ENCODE measurements around the gene MCF2L2.
"Not testable (repeated sequence)": the region's sequence is repeated elsewhere in the genome, so short reads cannot be mapped to it uniquely, and the experiment has no call there.

The MCF2L2 gene

GRCh38 chr3:183182732-183183610, 245.4 kb downstream of the MCF2L2 start:
- Histone ChIP-seq H3K36me3 (ENCODE audit: control insufficient read depth, insufficient read depth, low read length) (no peaks in the 10 kb centered on the region), H3K27ac (ENCODE audit: low read depth, low read length) (no peak overlapping the region), H3K9me3 (ENCODE audit: control insufficient read depth, insufficient read depth, low read depth, low read length) (no peaks in the 10 kb centered on the region), H3K27me3 (ENCODE audit: control insufficient read depth, insufficient read depth, low read length) (peaks cover 31% of the 10 kb centered on the region), H3K4me3 (ENCODE audit: low read depth, low read length) (no peak overlapping the region), H3K9ac (ENCODE audit: low read length) (no peak overlapping the region), H3K4me1 (ENCODE audit: control insufficient read depth, insufficient read depth, low read length) (peaks cover 12% of the 10 kb centered on the region)

GRCh38 chr3:183182073-183182472, 246.3 kb downstream of the MCF2L2 start:
- Histone ChIP-seq H3K36me3 (ENCODE audit: control insufficient read depth, insufficient read depth, low read length) (no peaks in the 10 kb centered on the region), H3K27ac (ENCODE audit: low read depth, low read length) (no peak overlapping the region), H3K4me1 (ENCODE audit: control insufficient read depth, insufficient read depth, low read length) (peaks cover 12% of the 10 kb centered on the region), H3K4me3 (ENCODE audit: low read depth, low read length) (no peak overlapping the region), H3K27me3 (ENCODE audit: control insufficient read depth, insufficient read depth, low read length) (peaks cover 35% of the 10 kb centered on the region), H3K9me3 (ENCODE audit: control insufficient read depth, insufficient read depth, low read depth, low read length) (no peaks in the 10 kb centered on the region), H3K9ac (ENCODE audit: low read length) (no peak overlapping the region)

- Histone ChIP-seq H3K9me3 (ENCODE audit: control insufficient read depth, insufficient read depth, low read depth, low read length) (no peaks in the 10 kb centered on the region), H3K27me3 (ENCODE audit: control insufficient read depth, insufficient read depth, low read length) (peaks cover 37% of the 10 kb centered on the region), H3K36me3 (ENCODE audit: control insufficient read depth, insufficient read depth, low read length) (no peaks in the 10 kb centered on the region), H3K4me1 (ENCODE audit: control insufficient read depth, insufficient read depth, low read length) (peaks cover 12% of the 10 kb centered on the region), H3K4me3 (ENCODE audit: low read depth, low read length) (no peak overlapping the region), H3K9ac (ENCODE audit: low read length) (no peak overlapping the region), H3K27ac (ENCODE audit: low read depth, low read length) (no peak overlapping the region)
Measured at GRCh38 chr3:183181606-183182005, 246.8 kb downstream of the MCF2L2 start.

GRCh38 chr3:183180784-183181295, 247.6 kb downstream of the MCF2L2 start:
- H3K9ac ChIP-seq (ENCODE audit: low read length), result no peak overlapping the region
- H3K27ac ChIP-seq (ENCODE audit: low read depth, low read length), result no peak overlapping the region
- H3K27me3 ChIP-seq (ENCODE audit: control insufficient read depth, insufficient read depth, low read length), result peaks cover 43% of the 10 kb centered on the region
- H3K36me3 ChIP-seq (ENCODE audit: control insufficient read depth, insufficient read depth, low read length), result no peaks in the 10 kb centered on the region
- peaks cover 12% of the 10 kb centered on the region for H3K4me1 ChIP-seq (ENCODE audit: control insufficient read depth, insufficient read depth, low read length)
- H3K4me3 ChIP-seq (ENCODE audit: low read depth, low read length), result no peak overlapping the region
- no peaks in the 10 kb centered on the region for H3K9me3 ChIP-seq (ENCODE audit: control insufficient read depth, insufficient read depth, low read depth, low read length)

- no peak overlapping the region for H3K27ac ChIP-seq (ENCODE audit: low read depth, low read length)
- no peak overlapping the region for H3K9ac ChIP-seq (ENCODE audit: low read length)
- no peaks in the 10 kb centered on the region for H3K36me3 ChIP-seq (ENCODE audit: control insufficient read depth, insufficient read depth, low read length)
- H3K4me1 ChIP-seq (ENCODE audit: control insufficient read depth, insufficient read depth, low read length), result peaks cover 12% of the 10 kb centered on the region
- no peaks in the 10 kb centered on the region for H3K9me3 ChIP-seq (ENCODE audit: control insufficient read depth, insufficient read depth, low read depth, low read length)
- H3K4me3 ChIP-seq (ENCODE audit: low read depth, low read length), result peak overlapping the region; percentile 81
- peaks cover 49% of the 10 kb centered on the region for H3K27me3 ChIP-seq (ENCODE audit: control insufficient read depth, insufficient read depth, low read length)
Measured at GRCh38 chr3:183180110-183180783, 248.2 kb downstream of the MCF2L2 start.

- peak overlapping the region; percentile 81 for H3K4me3 ChIP-seq (ENCODE audit: low read depth, low read length)
- H3K4me1 ChIP-seq (ENCODE audit: control insufficient read depth, insufficient read depth, low read length), result peaks cover 12% of the 10 kb centered on the region
- not testable (repeated sequence) for H3K9me3 ChIP-seq (ENCODE audit: control insufficient read depth, insufficient read depth, low read depth, low read length); H3K27ac ChIP-seq (ENCODE audit: low read depth, low read length); H3K36me3 ChIP-seq (ENCODE audit: control insufficient read depth, insufficient read depth, low read length); H3K9ac ChIP-seq (ENCODE audit: low read length)
- peaks cover 51% of the 10 kb centered on the region for H3K27me3 ChIP-seq (ENCODE audit: control insufficient read depth, insufficient read depth, low read length)
Measured at GRCh38 chr3:183179550-183179908, 248.9 kb downstream of the MCF2L2 start.

- Histone ChIP-seq H3K4me1 (ENCODE audit: control insufficient read depth, insufficient read depth, low read length) (peaks cover 12% of the 10 kb centered on the region), H3K9me3 (ENCODE audit: control insufficient read depth, insufficient read depth, low read depth, low read length) (no peaks in the 10 kb centered on the region), H3K9ac (ENCODE audit: low read length) (peak overlapping the region; percentile 42), H3K27me3 (ENCODE audit: control insufficient read depth, insufficient read depth, low read length) (peaks cover 51% of the 10 kb centered on the region), H3K36me3 (ENCODE audit: control insufficient read depth, insufficient read depth, low read length) (no peaks in the 10 kb centered on the region), H3K27ac (ENCODE audit: low read depth, low read length) (no peak overlapping the region), H3K4me3 (ENCODE audit: low read depth, low read length) (peak overlapping the region; percentile 81)
Measured at GRCh38 chr3:183178833-183179549, 249.4 kb downstream of the MCF2L2 start.

GRCh38 chr3:183178512-183178832, 249.9 kb downstream of the MCF2L2 start:
- Histone ChIP-seq H3K4me3 (ENCODE audit: low read depth, low read length) (peak overlapping the region; percentile 81), H3K27ac (ENCODE audit: low read depth, low read length) (no peak overlapping the region), H3K36me3 (ENCODE audit: control insufficient read depth, insufficient read depth, low read length) (no peaks in the 10 kb centered on the region), H3K27me3 (ENCODE audit: control insufficient read depth, insufficient read depth, low read length) (peaks cover 51% of the 10 kb centered on the region), H3K9ac (ENCODE audit: low read length) (no peak overlapping the region), H3K9me3 (ENCODE audit: control insufficient read depth, insufficient read depth, low read depth, low read length) (no peaks in the 10 kb centered on the region), H3K4me1 (ENCODE audit: control insufficient read depth, insufficient read depth, low read length) (peaks cover 12% of the 10 kb centered on the region)

GRCh38 chr3:183172051-183172639, 256.3 kb downstream of the MCF2L2 start:
- H3K27ac ChIP-seq (ENCODE audit: low read depth, low read length), result no peak overlapping the region
- H3K36me3 ChIP-seq (ENCODE audit: control insufficient read depth, insufficient read depth, low read length), result no peaks in the 10 kb centered on the region
- H3K4me3 ChIP-seq (ENCODE audit: low read depth, low read length), result no peak overlapping the region
- H3K4me1 ChIP-seq (ENCODE audit: control insufficient read depth, insufficient read depth, low read length), result no peaks in the 10 kb centered on the region
- H3K27me3 ChIP-seq (ENCODE audit: control insufficient read depth, insufficient read depth, low read length), result peaks cover 16% of the 10 kb centered on the region
- H3K9me3 ChIP-seq (ENCODE audit: control insufficient read depth, insufficient read depth, low read depth, low read length), result no peaks in the 10 kb centered on the region
- H3K9ac ChIP-seq (ENCODE audit: low read length), result no peak overlapping the region

- not testable (repeated sequence) for H3K27me3 ChIP-seq (ENCODE audit: control insufficient read depth, insufficient read depth, low read length); H3K4me3 ChIP-seq (ENCODE audit: low read depth, low read length); H3K9ac ChIP-seq (ENCODE audit: low read length); H3K9me3 ChIP-seq (ENCODE audit: control insufficient read depth, insufficient read depth, low read depth, low read length); H3K27ac ChIP-seq (ENCODE audit: low read depth, low read length); H3K4me1 ChIP-seq (ENCODE audit: control insufficient read depth, insufficient read depth, low read length); H3K36me3 ChIP-seq (ENCODE audit: control insufficient read depth, insufficient read depth, low read length)
Measured at GRCh38 chr3:183167975-183168374, 260.4 kb downstream of the MCF2L2 start.

Measured in HUES6 (cell line).